Nephron (organoid): ENCODE data around the gene TACC2.

Experiments used
- H3K27ac Mint-ChIP-seq, 3 experiments: 2 replicates each; pipeline ENCODE4 v1.8.0; 2020; ENCODE audit warnings: mixed read lengths in 3 of 3, mild to moderate bottlenecking in 2 of 3, moderate library complexity in 1 of 3
- H3K27me3 Mint-ChIP-seq: 2 replicates; pipeline ENCODE4 v1.8.0; 2021; ENCODE audit warnings: low read depth, mild to moderate bottlenecking, moderate library complexity, mixed read lengths
- H3K36me3 Mint-ChIP-seq: 2 replicates; pipeline ENCODE4 v1.8.0; 2020; ENCODE audit warnings: low read depth, mixed read lengths
- H3K4me1 Mint-ChIP-seq: 2 replicates; pipeline ENCODE4 v1.8.0; 2020; ENCODE audit warnings: mixed read lengths
- H3K4me3 Mint-ChIP-seq, 3 experiments: 2 replicates each; pipeline ENCODE4 v1.8.0; 2020; ENCODE audit warnings: mild to moderate bottlenecking in 3 of 3, mixed read lengths in 3 of 3, moderate library complexity in 2 of 3
- H3K9me3 Mint-ChIP-seq: 2 replicates; pipeline ENCODE4 v1.8.0; 2020; ENCODE audit warnings: mixed read lengths
- CTCF ChIP-seq, 3 experiments: fragments of 200-600 bp; sonication (generic); IDR thresholded peaks; one replicate each; pipeline ENCODE4 v1.5.0; 2021; ENCODE audit warnings: antibody characterized with exemption in 3 of 3; ENCODE audit not compliant: unreplicated experiment in 3 of 3

The TACC2 gene

DNA sequence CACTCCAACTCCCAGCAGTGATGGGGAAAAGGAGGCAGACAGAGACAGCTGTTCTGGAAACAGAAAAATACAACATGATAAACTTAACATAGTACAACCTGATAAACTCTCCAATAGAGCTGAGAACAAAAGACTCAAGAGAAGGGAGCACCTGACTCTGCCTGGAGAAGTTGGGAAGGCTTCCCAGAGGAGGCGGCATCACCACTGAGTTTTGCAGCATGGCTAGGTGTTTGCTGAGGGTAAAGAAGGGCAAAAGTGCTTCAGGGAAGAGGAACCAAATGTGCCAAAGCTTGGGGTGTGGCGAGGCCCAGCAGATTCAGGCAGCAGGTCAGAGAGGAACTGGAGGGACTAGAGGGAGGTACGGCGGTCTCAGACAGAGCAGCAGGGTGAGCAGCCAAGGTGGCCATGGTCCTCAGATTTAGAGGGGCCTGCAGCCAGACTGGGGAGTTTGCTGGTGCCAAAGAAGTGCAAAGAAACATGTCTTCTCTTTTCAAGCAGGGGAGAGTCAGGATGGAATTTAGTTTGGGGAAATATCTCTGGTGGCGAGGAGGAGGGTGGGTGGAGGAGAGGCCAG is 162.2 kb downstream of the TACC2 start:
- Mint-ChIP-seq H3K9me3 (no peaks in the 10 kb centered on the region), H3K27me3 (peaks cover 11% of the 10 kb centered on the region), H3K4me3 (no peak overlapping the region), H3K36me3 (peaks cover 23% of the 10 kb centered on the region), H3K27ac (peak overlapping the region in 2 of 3 experiments; percentile 23 to 65), H3K4me1 (peaks cover 89% of the 10 kb centered on the region)
- no peak for TF ChIP-seq CTCF (IDR thresholded peaks at IDR 0.05; ENCODE audit: unreplicated experiment in 3 of 3)

GRCh38 chr10:122152544-122152943 is 163.6 kb downstream of the TACC2 start:
- H3K27me3 Mint-ChIP-seq = peaks cover 14% of the 10 kb centered on the region
- no peak for TF ChIP-seq CTCF (IDR thresholded peaks at IDR 0.05; ENCODE audit: unreplicated experiment in 3 of 3)
- H3K9me3 Mint-ChIP-seq = no peaks in the 10 kb centered on the region
- peak overlapping the region in 1 of 3 experiments; percentile 43 for H3K4me3 Mint-ChIP-seq
- peaks cover 10% of the 10 kb centered on the region for H3K36me3 Mint-ChIP-seq
- peak overlapping the region; percentile 35 to 65 (median 64) for H3K27ac Mint-ChIP-seq
- peaks cover 89% of the 10 kb centered on the region for H3K4me1 Mint-ChIP-seq

DNA sequence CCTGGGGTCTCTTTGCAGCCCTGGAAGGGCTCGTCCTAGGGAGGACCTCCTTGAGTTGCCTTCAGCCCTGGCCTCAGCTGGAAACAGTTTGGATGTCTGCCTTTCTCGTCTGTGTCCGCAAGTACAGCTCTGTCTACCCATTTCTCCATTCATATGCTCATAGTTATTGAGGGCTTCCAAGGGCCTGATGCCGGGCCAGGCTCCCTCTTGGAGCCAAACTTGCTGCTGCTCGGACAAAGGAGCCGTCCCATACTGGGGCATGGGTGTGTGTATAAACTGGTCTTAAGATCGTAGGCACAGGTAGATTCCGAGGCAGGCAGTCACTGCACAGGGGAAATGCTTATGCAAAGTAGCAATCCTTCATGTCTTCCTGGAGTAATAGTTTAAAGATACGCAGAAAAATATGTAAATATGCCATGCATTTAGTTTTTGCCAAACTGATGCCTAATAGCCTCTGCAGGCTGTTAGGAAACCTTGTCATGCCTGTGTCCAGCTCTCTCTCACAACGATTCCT is 165.1 kb downstream of the TACC2 start:
- H3K27ac Mint-ChIP-seq = peak overlapping the region; percentile 73 to 84 (median 80)
- no peak for TF ChIP-seq CTCF (IDR thresholded peaks at IDR 0.05; ENCODE audit: unreplicated experiment in 3 of 3)

DNA sequence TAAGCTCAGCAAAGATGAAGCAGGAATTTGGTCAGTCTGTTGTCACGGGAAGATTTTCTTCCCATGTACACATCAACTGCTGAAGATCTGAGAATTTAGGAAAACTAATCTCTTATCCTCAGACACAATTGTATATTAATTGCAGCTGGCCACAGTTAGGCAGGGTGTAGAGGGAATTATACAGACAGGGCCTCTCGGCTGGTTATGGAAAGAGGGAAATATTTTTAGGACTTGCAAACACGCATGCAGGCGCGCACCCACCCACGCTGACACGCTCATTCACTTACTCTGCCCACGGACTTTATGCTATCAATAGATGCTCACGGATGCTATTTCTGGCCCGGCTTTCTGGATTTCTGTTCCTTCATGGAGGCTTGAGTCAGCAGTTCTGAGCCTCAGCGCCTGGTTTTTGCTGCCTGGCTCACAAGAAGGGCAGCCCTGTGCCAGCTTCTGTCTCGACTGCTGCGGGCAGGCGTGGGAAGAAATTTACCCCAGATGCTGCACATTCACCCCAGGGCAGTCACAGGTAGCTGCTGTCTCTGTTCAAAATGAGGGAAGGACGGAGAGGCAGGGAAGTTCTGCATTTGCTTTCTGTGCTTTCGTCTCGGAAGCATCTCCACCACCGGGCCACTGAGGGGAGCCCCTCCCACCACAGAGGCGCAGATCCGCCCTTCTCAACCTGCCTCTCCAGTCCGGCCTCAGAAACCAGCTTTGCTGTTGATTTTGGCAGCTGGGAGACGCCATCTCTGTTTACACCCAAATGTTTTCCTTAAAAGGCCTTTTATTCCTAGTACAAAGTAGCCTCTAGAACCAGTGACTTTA is 165.8 kb downstream of the TACC2 start:
- Mint-ChIP-seq H3K4me1 (peaks cover 83% of the 10 kb centered on the region), H3K27ac (peak overlapping the region; percentile 73 to 84 (median 80)), H3K36me3 (no peaks in the 10 kb centered on the region), H3K27me3 (peaks cover 26% of the 10 kb centered on the region), H3K9me3 (no peaks in the 10 kb centered on the region), H3K4me3 (peak overlapping the region; percentile 19 to 57 (median 23))
- TF ChIP-seq CTCF (IDR thresholded peaks at IDR 0.05; ENCODE audit: unreplicated experiment in 3 of 3) = no peak

More for the DNA sequence above, 165.1 kb downstream of the TACC2 start:
- H3K36me3 Mint-ChIP-seq = no peaks in the 10 kb centered on the region
- no peaks in the 10 kb centered on the region for H3K9me3 Mint-ChIP-seq
- H3K27me3 Mint-ChIP-seq = peaks cover 19% of the 10 kb centered on the region
- peak overlapping the region in 2 of 3 experiments; percentile 7 to 57 for H3K4me3 Mint-ChIP-seq
- H3K4me1 Mint-ChIP-seq = peaks cover 85% of the 10 kb centered on the region

DNA sequence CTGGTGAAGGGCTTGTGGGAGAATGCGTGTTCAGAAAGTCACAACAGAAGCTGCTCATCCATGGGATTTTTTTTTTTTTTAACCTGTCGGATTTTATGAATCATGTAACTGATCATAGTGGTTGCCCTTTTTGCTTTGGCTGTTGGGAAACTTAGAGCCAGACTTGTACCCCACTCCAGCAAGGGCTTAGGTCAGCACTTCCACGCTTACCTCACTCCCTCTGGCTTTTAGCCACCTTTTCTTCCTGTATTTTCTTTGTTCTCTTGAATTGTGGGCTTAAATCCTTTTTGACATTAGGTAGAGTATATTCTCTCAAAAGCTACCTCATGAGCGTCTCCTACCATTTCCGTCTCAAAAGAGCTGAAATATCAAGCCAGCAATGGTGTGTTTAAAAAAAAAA is 168.5 kb downstream of the TACC2 start:
- Mint-ChIP-seq H3K27me3 (peaks cover 24% of the 10 kb centered on the region), H3K4me3 (no peak overlapping the region)

More for the DNA sequence above, 168.5 kb downstream of the TACC2 start:
- peak overlapping the region; percentile 19 to 87 (median 52) for H3K27ac Mint-ChIP-seq
- H3K4me1 Mint-ChIP-seq = peaks cover 67% of the 10 kb centered on the region
- TF ChIP-seq CTCF (IDR thresholded peaks at IDR 0.05; ENCODE audit: unreplicated experiment in 3 of 3) = no peak
- no peaks in the 10 kb centered on the region for H3K36me3 Mint-ChIP-seq
- H3K9me3 Mint-ChIP-seq = no peaks in the 10 kb centered on the region
